Heart right ventricle (tissue), 16 donors: ENCODE data around the gene LSAMP. TPM values are rescaled to one million over a fixed set of nuclear protein-coding genes. Genes with fewer than 3 reads are reported as not detected.
A peak's percentile ranks its signal among the peaks of the same experiment; 100 is the strongest.

Source experiments
- ATAC-seq, 8 donors: fragments of 200-7000 bp; cut with Tn5 transposase; one replicate each; pipeline ENCODE4 v1.9.1; 2020; ENCODE audit warnings: mild to moderate bottlenecking in 8 of 8, moderate library complexity in 8 of 8, moderate number of reproducible peaks in 1 of 8
- DNase-seq, 2 donors: peaks; one replicate each; pipeline ENCODE4 v3.0.0-alpha.2; 2020
- H3K27ac ChIP-seq, 10 donors: fragments of 200-600 bp; sonication (generic) in 2 of 10; one replicate each; pipeline versions ENCODE4 v1.5.0 to v1.8.0; 2020 to 2022; ENCODE audit warnings: mild to moderate bottlenecking in 3 of 10
- H3K27me3 ChIP-seq, 7 donors: fragments of 200-600 bp; one replicate each; pipeline ENCODE4 v1.8.0; 2021 to 2022; ENCODE audit warnings: mild to moderate bottlenecking in 2 of 7
- H3K36me3 ChIP-seq, 9 donors: fragments of 200-600 bp; sonication (generic) in 1 of 9; one replicate each; pipeline versions ENCODE4 v1.5.0 to v1.8.0; 2020 to 2022; ENCODE audit warnings: mild to moderate bottlenecking in 2 of 9
- H3K4me1 ChIP-seq, 9 donors: fragments of 200-600 bp; sonication (generic) in 1 of 9; one replicate each; pipeline versions ENCODE4 v1.5.0 to v1.8.0; 2020 to 2022; ENCODE audit warnings: mild to moderate bottlenecking in 4 of 9
- H3K4me3 ChIP-seq, 10 donors: fragments of 200-600 bp; sonication (generic) in 2 of 10; one replicate each; pipeline versions ENCODE4 v1.5.0 to v1.8.0; 2020 to 2022; ENCODE audit warnings: mild to moderate bottlenecking in 7 of 10, moderate library complexity in 2 of 10
- H3K9me3 ChIP-seq, 11 donors: fragments of 200-600 bp in 10 of 11; sonication (generic) in 2 of 11; one replicate each; pipeline versions ENCODE4 v1.5.0 to v1.8.0; 2013 to 2022; ENCODE audit warnings: mild to moderate bottlenecking in 2 of 11, control low read depth in 1 of 11, moderate library complexity in 1 of 11
- WGBS, 2 donors: extraction: QIAGEN DNeasy Blood & Tissue Kit; methylation state at CpG; one replicate each; pipeline ENCODE4 v1.1.7; 2013; ENCODE audit warnings: inconsistent platforms in 1 of 2; 5-methylcytosine and 5-hydroxymethylcytosine counted together
- intact Hi-C, 10 donors: fragments of 100-400 bp; cut with DNase I; formaldehyde crosslinking; loops; one replicate each; pipeline versions ENCODE4 v1.11.1 to v1.14.2; 2022
- polyA plus RNA-seq, 2 donors: library from polyadenylated mRNA; stranded (reverse); fragments of 200-250 nt; gene quantifications; one replicate each; pipeline ENCODE4 v1.2.3, GENCODE V29; 2013
- total RNA-seq, 10 donors: library from RNA; stranded (reverse); fragmentation: NEBNext Ultra II Directional in 3 of 10; extraction: Animal tissue kit (Norgen Biotek cat#: 25700) in 3 of 10; gene quantifications; one replicate each; pipeline versions ENCODE4 v1.2.1 to v1.2.4, GENCODE V29; 2021 to 2023
- TF ChIP-seq, protein P1 (sequence below), 9 donors: fragments of 200-600 bp; sonication (generic) in 2 of 9; IDR thresholded peaks; one replicate each; pipeline versions ENCODE4 v1.5.0 to v1.8.0; 2021 to 2022; ENCODE audit warnings: antibody characterized with exemption in 9 of 9, mild to moderate bottlenecking in 5 of 9, moderate library complexity in 1 of 9
- donor health status: Arrhythmogenic right ventricular cardiomyopathy.
- donor health status: ischemic (EF 13 %, LVEDD 7.1; RV severe dilation, severe dysfunction).
- donor health status: healthy with polysubstance abuse.
- donor health status: DM: no; HTN: yes; CAD: no.
- donor health status: DM: no; HTN: no; CAD: no.
- donor health status: ischemic (EF 25% LVEDD 6.9; RV normal size, moderate dysfunction).
- donor health status: ischemic (EF 25% LVEDD 5.7; RV mildly dilated, moderate dysfunction).
- donor health status: healthy.
- donor health status: DM: yes; HTN: yes; CAD: no.
- donor health status: Ischemic cardiomyopathy.
- donor health status: ischemic (EF 35%, LVEDD 5.7; RV mildly dilated, moderate dysfunction).
- donor health status: nonischemic (EF 11% LVEDD 7.7; RV severe dilation, severe dysfunction).
- donor health status: DM: yes; HTN: yes; CAD: no.
- donor health status: PGD.
- donor health status: ischemic (EF 29% LVEDD 5.4; RV normal size, mild dysfunction).
- donor health status: nonischemic (EF 23%, LVEDD 6.1; RV moderate dilation, normal function).

LSAMP gene
- total and polyA plus RNA-seq, 12 donors = 0.51 to 9.0 (median 5.4) TPM

DNA sequence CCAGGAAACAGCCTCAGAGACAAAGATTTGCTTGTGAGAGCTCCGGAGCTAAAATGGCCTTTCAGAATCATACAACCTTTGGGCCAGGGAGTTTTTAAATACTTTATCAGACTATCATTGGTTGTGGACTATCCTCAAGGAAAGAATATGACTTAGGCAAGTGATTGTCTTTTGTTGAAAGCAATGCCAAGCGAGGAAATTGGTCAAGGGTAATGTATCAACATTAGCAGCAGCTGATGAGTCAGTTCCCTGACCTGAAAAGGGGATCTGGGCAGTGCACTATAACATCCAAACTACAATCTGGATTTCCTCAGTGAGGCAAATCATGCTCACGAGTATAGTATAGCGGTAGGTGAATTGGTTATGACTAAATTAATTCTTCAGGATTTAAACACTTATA lies 303.6 kb downstream of the LSAMP start:
- no peak overlapping the region for H3K4me3 ChIP-seq
- ATAC-seq (no peak), DNase-seq (no peak)
- H3K4me1 ChIP-seq = no peaks in the 10 kb centered on the region
- WGBS, 2 donors = 82 to 86% methylated on average over 4 of the region's 4 CpGs
- H3K9me3 ChIP-seq = peaks cover 0 to 28% (median 14%) of the 10 kb centered on the region in 11 donors
- no peaks in the 10 kb centered on the region for H3K36me3 ChIP-seq
- TF ChIP-seq, protein P1, sequence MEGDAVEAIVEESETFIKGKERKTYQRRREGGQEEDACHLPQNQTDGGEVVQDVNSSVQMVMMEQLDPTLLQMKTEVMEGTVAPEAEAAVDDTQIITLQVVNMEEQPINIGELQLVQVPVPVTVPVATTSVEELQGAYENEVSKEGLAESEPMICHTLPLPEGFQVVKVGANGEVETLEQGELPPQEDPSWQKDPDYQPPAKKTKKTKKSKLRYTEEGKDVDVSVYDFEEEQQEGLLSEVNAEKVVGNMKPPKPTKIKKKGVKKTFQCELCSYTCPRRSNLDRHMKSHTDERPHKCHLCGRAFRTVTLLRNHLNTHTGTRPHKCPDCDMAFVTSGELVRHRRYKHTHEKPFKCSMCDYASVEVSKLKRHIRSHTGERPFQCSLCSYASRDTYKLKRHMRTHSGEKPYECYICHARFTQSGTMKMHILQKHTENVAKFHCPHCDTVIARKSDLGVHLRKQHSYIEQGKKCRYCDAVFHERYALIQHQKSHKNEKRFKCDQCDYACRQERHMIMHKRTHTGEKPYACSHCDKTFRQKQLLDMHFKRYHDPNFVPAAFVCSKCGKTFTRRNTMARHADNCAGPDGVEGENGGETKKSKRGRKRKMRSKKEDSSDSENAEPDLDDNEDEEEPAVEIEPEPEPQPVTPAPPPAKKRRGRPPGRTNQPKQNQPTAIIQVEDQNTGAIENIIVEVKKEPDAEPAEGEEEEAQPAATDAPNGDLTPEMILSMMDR (IDR thresholded peaks at IDR 0.05) = no peak
- H3K27me3 ChIP-seq = no peaks in the 10 kb centered on the region
- intact Hi-C loops = loop anchor here in 3 of 10 donors (2.0 to 5.0 kb wide), 2 partner anchors 616 to 617 kb away; no protein-coding TSS in a partner anchor
- no peak overlapping the region for H3K27ac ChIP-seq

DNA sequence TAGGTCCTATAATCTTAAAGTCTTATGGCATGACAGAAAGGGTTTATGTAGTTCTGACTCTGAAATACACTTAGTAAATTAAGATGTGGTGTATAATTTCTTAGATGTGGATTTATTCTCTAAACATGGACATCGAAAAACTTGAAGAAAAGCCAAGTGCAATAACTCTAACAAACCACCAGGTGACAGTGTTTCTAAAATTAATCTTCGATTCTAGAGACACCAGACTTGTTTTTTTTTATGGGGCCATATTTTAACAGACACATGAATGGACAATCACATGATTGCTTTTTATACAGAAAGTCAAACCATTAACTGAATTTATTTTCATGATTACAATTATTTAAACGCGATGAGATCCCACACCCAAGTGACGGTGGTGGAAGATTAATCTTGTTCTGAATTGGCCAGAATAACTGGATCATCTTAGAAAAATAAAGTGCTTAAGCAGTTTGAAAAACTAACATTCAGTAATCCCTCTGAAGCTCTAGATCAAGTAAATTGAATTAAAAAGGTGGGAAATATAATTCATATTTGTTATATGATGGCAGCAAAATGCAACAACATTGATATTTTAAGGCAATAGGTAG lies 305.1 kb downstream of the LSAMP start:
- peaks cover 0 to 12% (median 5%) of the 10 kb centered on the region in 11 donors for H3K9me3 ChIP-seq
- WGBS, 2 donors = 31 to 36% methylated on average over 5 of the region's 5 CpGs
- H3K4me1 ChIP-seq = peaks cover 0 to 7% (median 0%) of the 10 kb centered on the region in 9 donors
- no peaks in the 10 kb centered on the region for H3K27me3 ChIP-seq
- intact Hi-C loops = loop anchor here in 3 of 10 donors (2.0 to 5.0 kb wide), 2 partner anchors 617 to 619 kb away; no protein-coding TSS in a partner anchor
- ATAC-seq (no peak), DNase-seq (no peak)
- no peak overlapping the region for H3K27ac ChIP-seq
- TF ChIP-seq, protein P1 (IDR thresholded peaks at IDR 0.05) = peak; percentile 42 to 72 (median 68)
- H3K4me3 ChIP-seq = no peak overlapping the region
- H3K36me3 ChIP-seq = no peaks in the 10 kb centered on the region

- no peak for ATAC-seq
- H3K27me3 ChIP-seq = no peaks in the 10 kb centered on the region
- H3K4me3 ChIP-seq = no peak overlapping the region
- no peak overlapping the region for H3K27ac ChIP-seq
- TF ChIP-seq, protein P1 (IDR thresholded peaks at IDR 0.05) = no peak
- WGBS, 2 donors = 72 to 87% methylated on average over 2 of the region's 2 CpGs
- DNase-seq = no peak
- no peaks in the 10 kb centered on the region for H3K36me3 ChIP-seq
- peaks cover 0 to 9% (median 0%) of the 10 kb centered on the region in 9 donors for H3K4me1 ChIP-seq
- intact Hi-C loops = loop anchor here in 4 of 10 donors (2.0 to 10.0 kb wide), 4 partner anchors 305 to 619 kb away; partner anchors contain the start of gene LSAMP (in 1 of the 4)
- H3K9me3 ChIP-seq = peaks cover 0 to 7% (median 0%) of the 10 kb centered on the region in 11 donors
Observed at GRCh38 chr3:116139641-116140040, 305.6 kb downstream of the LSAMP start.

DNA sequence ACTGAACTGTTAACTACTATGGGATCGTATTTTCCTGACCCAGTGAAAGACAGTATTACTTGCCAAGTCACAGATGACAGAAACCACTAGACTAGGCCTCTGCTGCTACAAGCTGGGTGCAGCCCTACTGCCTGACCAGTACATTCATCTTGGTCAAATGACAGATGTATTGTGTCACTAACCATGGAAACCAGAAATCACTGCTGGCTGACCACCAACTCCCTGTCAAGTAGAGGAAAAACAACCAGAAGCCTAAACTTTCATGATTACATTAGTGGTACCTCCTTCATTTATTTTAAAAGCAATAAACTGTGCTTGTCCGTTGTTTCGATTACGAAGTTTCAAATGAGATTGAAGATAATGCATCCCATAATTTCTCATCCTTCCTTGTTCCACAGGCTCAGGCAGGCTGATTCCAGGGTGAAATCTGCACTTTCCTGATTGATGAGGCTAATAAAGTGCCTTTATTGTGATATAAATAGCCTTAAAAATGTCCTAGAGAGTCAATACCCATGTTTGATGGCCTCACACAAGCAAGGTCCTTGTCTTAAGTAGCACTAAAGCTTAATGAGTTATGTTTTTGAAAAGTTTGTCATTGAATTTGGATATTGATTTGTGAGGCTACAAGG lies 309.7 kb downstream of the LSAMP start:
- ATAC-seq = peak in 7 of 8 donors; percentile 57 to 93 (median 90)

More for the DNA sequence above, 309.7 kb downstream of the LSAMP start:
- intact Hi-C loops = loop anchor here in 2 of 10 donors (10.0 kb wide), 2 partner anchors 309 to 619 kb away; partner anchors contain the start of gene LSAMP (in 1 of the 2)
- 33 to 54% methylated on average over 4 of the region's 4 CpGs for WGBS, 2 donors
- H3K36me3 ChIP-seq = no peaks in the 10 kb centered on the region
- H3K9me3 ChIP-seq = no peaks in the 10 kb centered on the region
- H3K27ac ChIP-seq = peak overlapping the region in 2 of 10 donors; percentile 6 to 49
- peaks cover 0 to 9% (median 0%) of the 10 kb centered on the region in 9 donors for H3K4me1 ChIP-seq
- no peak overlapping the region for H3K4me3 ChIP-seq
- no peaks in the 10 kb centered on the region for H3K27me3 ChIP-seq
- TF ChIP-seq, protein P1 (IDR thresholded peaks at IDR 0.05) = no peak
- DNase-seq = peak; percentile 24 to 45
